GM10248 (cell line): ENCODE measurements around the gene PRDX5.

Experiments
- CTCF ChIA-PET: fragments of 300-600 bp; sonication (Branson Sonifier 250); formaldehyde crosslinking; extraction: SDS; loops from one replicate; lab custom pipeline; 2021; ENCODE audit warnings: antibody characterized with exemption; lab: Yijun Ruan, JAX
- POLR2A ChIA-PET: fragments of 350-650 bp; sonication (Branson Sonifier 250); formaldehyde crosslinking; extraction: SDS; loops from one replicate; lab custom pipeline; 2020; ENCODE audit warnings: antibody characterized with exemption; lab: Yijun Ruan, JAX
- DNase-seq: peaks from one replicate; pipeline ENCODE4 v3.0.0; 2012; ENCODE audit errors: extremely low spot score
- TF ChIP-seq, protein P1 (sequence below): IDR thresholded peaks from 2 replicates; pipeline ENCODE4 v1.5.1; 2012; ENCODE audit warnings: mild to moderate bottlenecking, low read depth; ENCODE audit errors: extremely low read depth, missing control alignments, control extremely low read depth

The PRDX5 gene

DNA sequence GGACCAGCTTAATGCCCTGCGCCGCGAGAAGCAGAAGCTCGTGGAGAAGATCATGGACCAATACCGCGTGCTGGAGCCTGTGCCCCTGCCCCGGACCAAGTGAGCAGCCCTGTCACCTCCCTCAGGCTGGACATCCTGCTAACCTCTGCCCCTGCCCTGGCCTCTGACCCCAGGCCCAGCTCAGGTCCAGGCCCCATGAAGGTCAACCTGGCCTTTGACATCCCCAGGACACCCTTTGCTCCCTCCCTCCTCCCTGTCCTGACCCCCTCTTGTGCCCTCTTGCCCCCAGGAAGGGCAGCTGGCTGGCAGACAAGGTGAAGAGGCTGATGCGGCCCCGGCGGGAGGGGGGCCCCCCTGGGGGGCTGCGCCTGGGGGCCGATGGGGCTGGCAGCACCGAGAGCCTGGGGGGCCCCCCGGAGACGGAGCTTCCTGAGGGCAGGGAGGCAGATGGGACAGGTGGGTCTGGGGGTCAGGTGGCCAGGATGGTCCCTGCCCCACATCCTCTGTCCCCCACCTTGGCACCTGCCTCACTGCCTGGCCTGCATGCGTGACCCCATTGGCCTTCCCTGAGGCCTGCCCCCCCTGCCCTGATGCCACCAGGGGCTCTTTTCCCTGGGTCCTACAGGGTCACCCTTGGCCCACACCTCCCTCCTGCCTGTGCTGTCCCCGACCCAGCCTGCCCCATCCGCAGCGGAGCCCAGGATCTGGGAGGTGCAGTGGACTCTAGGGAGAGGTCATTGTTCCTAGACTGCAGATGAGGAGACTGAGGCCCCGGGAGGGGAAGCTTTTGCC lies 36.0 kb downstream of the PRDX5 start:
- no peak for DNase-seq
- ChIA-PET CTCF (interaction anchor here (1.2 to 8.5 kb wide), 10 partner anchors 10 to 170 kb away, joined by 3 to 81 read pairs (median 6); partner anchors contain the start of genes CCDC88B, ESRRA, PRDX5 and TRMT112), POLR2A (interaction anchor here (1.5 to 1.7 kb wide), 2 partner anchors 11 to 41 kb away, joined by 5 to 8 read pairs; no protein-coding TSS in a partner anchor)
- TF ChIP-seq, protein P1, sequence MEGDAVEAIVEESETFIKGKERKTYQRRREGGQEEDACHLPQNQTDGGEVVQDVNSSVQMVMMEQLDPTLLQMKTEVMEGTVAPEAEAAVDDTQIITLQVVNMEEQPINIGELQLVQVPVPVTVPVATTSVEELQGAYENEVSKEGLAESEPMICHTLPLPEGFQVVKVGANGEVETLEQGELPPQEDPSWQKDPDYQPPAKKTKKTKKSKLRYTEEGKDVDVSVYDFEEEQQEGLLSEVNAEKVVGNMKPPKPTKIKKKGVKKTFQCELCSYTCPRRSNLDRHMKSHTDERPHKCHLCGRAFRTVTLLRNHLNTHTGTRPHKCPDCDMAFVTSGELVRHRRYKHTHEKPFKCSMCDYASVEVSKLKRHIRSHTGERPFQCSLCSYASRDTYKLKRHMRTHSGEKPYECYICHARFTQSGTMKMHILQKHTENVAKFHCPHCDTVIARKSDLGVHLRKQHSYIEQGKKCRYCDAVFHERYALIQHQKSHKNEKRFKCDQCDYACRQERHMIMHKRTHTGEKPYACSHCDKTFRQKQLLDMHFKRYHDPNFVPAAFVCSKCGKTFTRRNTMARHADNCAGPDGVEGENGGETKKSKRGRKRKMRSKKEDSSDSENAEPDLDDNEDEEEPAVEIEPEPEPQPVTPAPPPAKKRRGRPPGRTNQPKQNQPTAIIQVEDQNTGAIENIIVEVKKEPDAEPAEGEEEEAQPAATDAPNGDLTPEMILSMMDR: no peak

DNA sequence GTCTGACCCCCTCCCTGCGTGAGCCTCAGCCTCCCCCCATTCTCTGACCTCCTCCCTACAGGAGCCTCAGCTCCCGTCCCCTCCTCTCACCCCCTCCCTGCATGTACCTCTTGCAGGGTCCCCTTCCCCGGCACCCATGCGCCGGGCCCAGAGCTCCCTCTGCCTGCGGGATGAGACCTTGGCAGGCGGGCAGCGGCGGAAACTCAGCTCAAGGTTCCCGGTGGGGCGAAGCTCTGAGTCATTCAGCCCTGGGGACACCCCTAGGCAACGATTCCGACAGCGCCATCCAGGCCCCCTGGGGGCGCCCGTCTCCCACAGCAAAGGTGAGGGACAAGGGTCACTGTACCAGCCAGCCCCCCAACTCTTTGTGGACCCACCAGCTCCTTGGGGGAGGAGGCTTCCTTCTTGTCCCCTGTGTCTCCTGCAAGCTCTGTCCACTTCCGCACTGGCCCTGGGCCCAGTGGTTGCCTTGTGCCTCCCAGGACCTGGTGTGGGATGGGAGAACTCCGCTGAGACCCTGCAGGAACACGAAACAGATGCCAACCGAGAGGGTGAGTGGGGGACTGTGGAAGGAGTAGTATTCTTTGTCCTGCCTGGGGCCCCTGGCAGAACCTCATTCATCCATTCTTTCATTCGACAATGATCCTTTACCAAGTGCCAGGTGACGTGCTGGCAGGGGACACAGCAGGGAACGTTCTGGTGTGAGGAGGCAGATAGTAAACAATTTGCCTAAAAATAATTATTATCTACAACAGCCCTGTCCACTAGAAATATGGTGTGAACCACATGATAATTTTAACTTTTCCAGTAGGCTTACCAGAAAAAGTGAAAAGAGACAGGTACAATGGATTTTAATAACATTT lies 37.4 kb downstream of the PRDX5 start:
- POLR2A ChIA-PET: interaction anchor here (0.6 to 1.7 kb wide), 4 partner anchors 13 to 1500 kb away, joined by 3 to 8 read pairs (median 4); partner anchors contain the start of genes PRDX5 and TRMT112
- TF ChIP-seq, protein P1: peak; percentile 81
- peak; percentile 77 for DNase-seq
- CTCF ChIA-PET: interaction anchor here (0.6 to 8.5 kb wide), 23 partner anchors 9 to 401 kb away, joined by 3 to 81 read pairs (median 4); partner anchors contain the start of genes CCDC88B, NUDT22, PRDX5 and TRMT112

DNA sequence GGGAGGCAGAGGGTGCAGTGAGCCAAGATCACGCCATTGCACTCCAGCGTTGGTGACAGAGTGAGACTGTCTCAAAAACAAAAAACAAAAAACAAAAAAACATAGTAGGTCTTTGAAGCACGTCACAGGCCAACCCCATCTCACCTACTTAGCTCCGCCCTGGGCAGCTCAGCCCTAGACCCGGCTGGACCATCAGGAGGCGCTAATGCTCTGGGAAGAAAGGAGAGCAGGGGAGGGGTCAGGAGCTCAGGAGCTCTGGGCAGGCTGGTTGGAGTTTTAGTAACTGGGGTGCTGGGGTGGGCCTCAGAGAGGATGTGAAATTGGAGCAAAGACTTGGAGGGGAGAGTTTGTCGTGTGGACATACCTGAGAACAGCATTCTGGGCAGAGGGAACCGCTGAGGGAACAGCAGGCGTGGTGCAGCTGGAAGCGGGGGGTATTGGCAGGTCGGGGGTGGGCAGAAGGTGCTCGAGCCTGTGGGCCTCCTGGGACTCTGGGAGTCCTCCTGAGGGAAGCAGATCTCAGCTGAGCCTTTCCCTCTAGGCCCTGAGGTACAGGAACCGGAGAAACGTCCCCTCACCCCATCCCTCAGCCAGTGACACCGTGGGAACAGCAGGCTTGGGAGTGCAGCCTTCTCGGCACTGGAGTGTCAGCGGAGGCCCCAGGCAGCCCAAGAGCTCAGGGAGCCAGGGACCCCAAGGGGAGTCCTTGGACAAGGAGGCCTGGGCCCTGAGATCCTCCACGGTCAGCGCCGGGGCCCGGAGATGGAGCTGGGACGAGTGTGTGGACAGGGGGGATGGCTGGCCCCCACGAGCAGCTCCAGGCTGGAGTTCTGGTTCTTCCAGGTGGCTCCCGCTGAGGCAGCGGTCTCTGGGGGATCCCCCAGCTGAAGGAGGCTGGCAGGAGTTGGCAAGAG lies 38.8 kb downstream of the PRDX5 start:
- no peak for DNase-seq
- TF ChIP-seq, protein P1: peak; percentile 38
- POLR2A ChIA-PET: interaction anchor here (1.4 kb wide), 1 partner anchor 39 kb away, joined by 6 read pairs; the partner anchor contains the start of genes PRDX5 and TRMT112
- CTCF ChIA-PET: interaction anchor here (1.1 to 8.5 kb wide), 13 partner anchors 11 to 387 kb away, joined by 3 to 81 read pairs (median 4); partner anchors contain the start of genes CCDC88B, PRDX5, RASGRP2 and TRMT112

DNA sequence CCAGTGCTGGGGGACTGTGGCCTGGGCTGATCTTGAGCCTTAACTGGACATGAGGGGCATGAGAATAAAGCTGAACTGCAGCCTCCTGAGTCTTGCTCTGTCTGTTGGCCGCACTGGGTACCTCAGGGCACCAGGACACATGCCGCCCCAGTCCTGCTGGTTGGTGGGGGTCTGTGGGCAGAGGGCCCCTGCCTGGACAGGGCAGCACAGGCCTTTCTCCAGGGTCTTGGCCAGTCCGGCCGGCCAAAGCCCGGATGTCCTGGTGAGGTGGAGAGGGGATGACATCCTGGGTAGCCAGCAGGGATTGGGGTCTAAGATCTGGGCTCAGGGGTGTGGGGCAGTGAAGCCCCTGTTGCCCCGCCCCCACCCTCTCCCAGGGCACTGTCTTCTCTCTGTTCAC lies 39.5 kb downstream of the PRDX5 start:
- no peak for DNase-seq
- ChIA-PET POLR2A (interaction anchor here (1.4 kb wide), 1 partner anchor 40 kb away, joined by 6 read pairs; the partner anchor contains the start of genes PRDX5 and TRMT112), CTCF (interaction anchor here (1.2 to 8.5 kb wide), 7 partner anchors 11 to 92 kb away, joined by 3 to 81 read pairs (median 4); partner anchors contain the start of genes CCDC88B, PRDX5 and TRMT112)
- TF ChIP-seq, protein P1: no peak

DNA sequence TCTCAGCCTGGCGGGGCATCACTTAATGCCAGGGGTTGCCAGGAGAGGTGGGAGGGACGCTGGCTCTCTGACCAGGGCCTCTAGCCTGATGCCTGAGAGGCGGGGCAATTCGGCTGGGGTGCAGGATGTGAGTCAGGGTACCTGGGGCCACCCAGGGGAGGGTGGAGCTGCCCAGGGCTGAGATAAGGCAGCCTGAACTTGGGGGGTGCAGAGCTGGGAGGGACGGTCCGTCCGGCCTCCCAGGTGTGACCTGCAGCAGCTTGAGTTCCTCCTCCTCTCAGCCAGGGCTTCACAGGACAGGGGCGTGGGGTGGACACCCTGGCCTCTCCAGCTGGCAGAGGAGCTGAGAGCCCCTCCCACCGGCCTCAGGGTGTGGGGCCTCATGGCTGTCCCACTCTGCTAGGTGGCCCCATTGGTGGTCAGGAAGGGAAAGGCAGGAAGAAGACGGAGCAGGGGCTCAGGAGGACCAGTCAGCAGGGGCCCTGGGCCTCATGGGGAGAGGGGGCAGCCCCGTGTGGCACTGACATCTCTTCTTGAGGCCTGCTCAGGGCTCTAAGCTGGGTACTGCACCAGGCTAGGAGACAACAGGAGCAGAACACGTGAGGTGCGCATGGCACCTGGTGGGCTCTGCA lies 40.1 kb downstream of the PRDX5 start:
- TF ChIP-seq, protein P1: no peak
- POLR2A ChIA-PET: interaction anchor here (0.5 kb wide), 1 partner anchor 250 kb away, joined by 4 read pairs; no protein-coding TSS in a partner anchor
- DNase-seq: no peak
- CTCF ChIA-PET: interaction anchor here (1.0 to 8.5 kb wide), 6 partner anchors 11 to 91 kb away, joined by 3 to 81 read pairs (median 6); partner anchors contain the start of genes CCDC88B, PRDX5 and TRMT112
